Duodenal mucosa (tissue), 2 donors: ENCODE results near the gene RILPL1.

ENCODE experiments used
- H3K27ac ChIP-seq: one replicate; pipeline ENCODE4 v1.7.0; 2013; ENCODE audit warnings: low read depth, low read length
- H3K27me3 ChIP-seq, 2 donors: one replicate each; pipeline ENCODE4 v1.7.0; 2013; ENCODE audit warnings: low read length in 2 of 2, control low read depth in 1 of 2; ENCODE audit not compliant: insufficient read depth in 2 of 2, control insufficient read depth in 1 of 2
- H3K36me3 ChIP-seq, 2 donors: one replicate each; pipeline ENCODE4 v1.7.0; 2013; ENCODE audit warnings: low read length in 2 of 2, control low read depth in 1 of 2; ENCODE audit not compliant: insufficient read depth in 2 of 2, control insufficient read depth in 1 of 2
- H3K4me1 ChIP-seq, 2 donors: one replicate each; pipeline ENCODE4 v1.7.0; 2013; ENCODE audit warnings: low read length in 2 of 2, control low read depth in 1 of 2; ENCODE audit not compliant: insufficient read depth in 2 of 2, control insufficient read depth in 1 of 2
- H3K4me3 ChIP-seq, 2 donors: one replicate each; pipeline ENCODE4 v1.7.0; 2013; ENCODE audit warnings: low read length in 2 of 2, low read depth in 1 of 2
- H3K9ac ChIP-seq, 2 donors: one replicate each; pipeline ENCODE4 v1.7.0; 2013; ENCODE audit warnings: low read length in 2 of 2, low read depth in 1 of 2
- H3K9me3 ChIP-seq, 2 donors: one replicate each; pipeline ENCODE4 v1.7.0; 2013; ENCODE audit warnings: low read length in 2 of 2, control low read depth in 1 of 2; ENCODE audit not compliant: control insufficient read depth in 1 of 2

Gene RILPL1

DNA sequence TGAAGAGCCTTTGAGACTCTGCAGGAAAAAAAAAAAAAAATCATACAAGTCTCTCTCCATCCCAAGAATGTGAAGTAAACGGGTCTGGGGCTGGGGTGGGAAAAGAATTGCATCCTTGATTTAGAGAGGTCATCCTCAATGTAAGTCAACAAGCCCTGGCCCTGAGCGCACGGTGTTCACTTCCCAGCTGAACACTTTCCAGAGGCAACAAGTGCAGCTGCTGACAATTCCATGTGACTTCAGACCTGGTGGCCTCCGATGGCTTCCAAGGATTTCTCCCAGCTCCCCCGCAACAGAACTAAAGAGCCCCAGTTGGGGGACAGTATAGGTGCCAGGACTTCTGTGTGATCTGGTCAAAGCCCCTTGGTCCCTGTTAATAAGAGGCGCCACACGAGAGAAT, 2.4 kb downstream of the RILPL1 start:
- H3K36me3 ChIP-seq = no peaks in the 10 kb centered on the region
- no peaks in the 10 kb centered on the region for H3K9me3 ChIP-seq
- peaks cover 6 to 27% of the 10 kb centered on the region in 2 donors for H3K4me1 ChIP-seq
- H3K4me3 ChIP-seq = no peak overlapping the region
- no peak overlapping the region for H3K9ac ChIP-seq
- H3K27me3 ChIP-seq = no peaks in the 10 kb centered on the region
- H3K27ac ChIP-seq = no peak overlapping the region

DNA sequence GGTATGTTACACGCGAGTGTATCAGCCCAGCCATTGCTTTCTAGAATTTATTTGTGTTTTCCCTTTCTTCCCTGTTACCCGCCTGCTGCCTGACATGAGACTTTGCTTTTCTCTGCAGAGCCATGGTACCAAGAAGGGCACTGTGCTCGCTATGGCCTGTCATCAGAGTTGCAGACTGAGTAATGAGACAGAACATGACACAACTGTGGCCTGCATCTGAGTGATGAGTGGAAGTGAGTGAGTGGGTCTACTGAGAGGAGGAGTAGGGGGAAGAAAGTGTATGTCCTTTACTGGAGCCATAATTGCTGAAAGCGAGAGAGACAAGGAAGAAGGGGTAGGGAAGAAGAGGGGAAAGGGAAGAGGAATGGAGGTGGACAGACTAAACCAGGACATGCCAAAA, 2.9 kb downstream of the RILPL1 start:
- Histone ChIP-seq H3K9ac (no peak overlapping the region), H3K4me3 (no peak overlapping the region), H3K27ac (no peak overlapping the region), H3K4me1 (peaks cover 6 to 27% of the 10 kb centered on the region in 2 donors), H3K36me3 (no peaks in the 10 kb centered on the region), H3K27me3 (no peaks in the 10 kb centered on the region), H3K9me3 (no peaks in the 10 kb centered on the region)

DNA sequence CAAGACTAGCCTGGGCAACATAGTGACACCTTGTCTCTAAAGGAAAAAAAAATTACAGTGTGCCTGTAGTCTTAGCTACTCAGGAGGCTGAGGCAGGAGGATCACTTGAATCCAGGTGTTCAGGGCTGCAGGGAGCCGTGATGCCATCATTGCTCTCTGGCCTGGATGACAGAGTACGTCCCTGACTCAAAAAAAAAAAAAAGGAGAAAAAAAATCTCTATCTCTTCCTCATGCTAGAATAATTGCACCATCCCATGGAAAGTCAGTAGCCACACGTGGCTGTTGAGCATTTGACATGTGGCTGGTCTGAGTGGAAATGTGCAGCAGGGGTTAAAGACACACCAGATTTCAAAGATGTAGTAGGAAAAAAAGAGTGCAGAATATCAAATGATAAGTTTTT, 3.8 kb downstream of the RILPL1 start:
- Histone ChIP-seq H3K4me1 (peaks cover 6 to 27% of the 10 kb centered on the region in 2 donors), H3K27me3 (no peaks in the 10 kb centered on the region), H3K9me3 (no peaks in the 10 kb centered on the region), H3K9ac (no peak overlapping the region), H3K36me3 (no peaks in the 10 kb centered on the region), H3K4me3 (no peak overlapping the region), H3K27ac (no peak overlapping the region)

DNA sequence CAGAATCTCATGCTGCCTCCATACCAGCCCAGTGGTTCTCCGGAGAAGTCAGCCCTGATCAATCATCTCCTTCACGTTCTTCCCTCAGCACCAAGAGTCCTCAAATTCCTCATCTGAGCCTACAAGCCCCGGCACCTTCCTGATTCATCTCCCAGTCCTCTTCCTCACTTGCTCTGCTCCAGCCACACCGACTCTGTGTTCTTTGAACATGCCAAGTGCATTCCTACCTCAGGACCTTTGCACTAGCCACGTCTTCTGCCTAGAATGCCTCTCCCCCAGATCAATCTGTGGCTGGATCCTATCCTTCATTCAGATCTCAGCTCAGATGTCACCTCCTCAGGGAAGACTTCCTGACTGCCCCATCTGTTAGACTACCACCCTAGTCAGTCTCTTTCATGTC, 4.7 kb downstream of the RILPL1 start:
- no peak overlapping the region for H3K4me3 ChIP-seq
- peaks cover 6 to 23% of the 10 kb centered on the region in 2 donors for H3K4me1 ChIP-seq
- no peaks in the 10 kb centered on the region for H3K36me3 ChIP-seq
- no peaks in the 10 kb centered on the region for H3K9me3 ChIP-seq
- H3K27ac ChIP-seq = no peak overlapping the region
- H3K27me3 ChIP-seq = no peaks in the 10 kb centered on the region
- H3K9ac ChIP-seq = no peak overlapping the region

DNA sequence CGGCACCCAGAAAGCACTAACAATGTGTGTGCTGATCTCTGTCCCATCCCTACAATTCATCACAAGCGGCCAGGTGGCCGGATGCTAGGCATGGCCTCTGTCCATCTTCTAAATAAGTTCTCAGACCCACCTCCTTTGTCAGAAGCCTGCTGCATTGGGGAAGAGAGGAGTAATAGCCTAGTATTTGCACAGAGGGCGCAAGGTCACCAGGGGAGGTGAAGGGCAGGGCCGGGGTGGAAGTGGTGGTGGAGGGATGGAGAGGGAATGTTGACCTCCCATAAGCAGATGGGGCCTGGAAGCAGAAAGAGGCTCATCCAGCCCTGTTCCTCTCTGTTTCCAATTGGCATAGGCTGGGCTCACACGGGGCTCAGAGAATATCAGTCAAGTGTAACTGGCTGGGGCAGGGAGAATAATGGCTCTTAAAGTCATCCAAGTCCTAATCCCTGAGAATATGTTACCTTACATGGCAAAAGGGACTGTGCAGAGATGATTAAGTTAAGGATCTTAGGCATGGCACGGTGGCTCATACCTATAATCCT, 6.9 kb downstream of the RILPL1 start:
- Histone ChIP-seq H3K4me1 (peaks cover 0 to 7% of the 10 kb centered on the region in 2 donors), H3K27me3 (no peaks in the 10 kb centered on the region), H3K36me3 (no peaks in the 10 kb centered on the region), H3K9me3 (no peaks in the 10 kb centered on the region), H3K9ac (no peak overlapping the region), H3K27ac (no peak overlapping the region), H3K4me3 (no peak overlapping the region)

DNA sequence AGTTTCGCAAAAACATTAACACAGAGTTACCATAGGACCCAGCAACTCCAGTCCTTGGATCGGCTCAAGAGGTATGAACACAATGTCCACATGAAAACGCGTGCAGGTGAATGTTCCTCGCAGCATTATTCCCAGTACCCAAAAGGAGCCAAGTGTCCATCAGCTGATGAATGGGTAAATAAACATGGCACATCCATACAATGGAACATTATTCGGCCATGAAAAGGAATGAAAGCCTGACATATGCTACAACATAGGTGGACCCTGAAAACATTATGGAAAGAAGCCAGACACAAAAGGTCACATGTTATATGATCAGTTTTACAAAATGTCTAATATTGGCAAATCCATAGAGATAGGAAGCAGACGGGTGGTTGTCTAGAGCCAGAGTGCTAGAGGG, 9.1 kb downstream of the RILPL1 start:
- Histone ChIP-seq H3K9ac (no peak overlapping the region), H3K27ac (no peak overlapping the region), H3K36me3 (peaks cover 0 to 7% of the 10 kb centered on the region in 2 donors), H3K4me1 (peaks cover 1 to 3% of the 10 kb centered on the region in 2 donors), H3K4me3 (no peak overlapping the region), H3K9me3 (no peaks in the 10 kb centered on the region), H3K27me3 (no peaks in the 10 kb centered on the region)

DNA sequence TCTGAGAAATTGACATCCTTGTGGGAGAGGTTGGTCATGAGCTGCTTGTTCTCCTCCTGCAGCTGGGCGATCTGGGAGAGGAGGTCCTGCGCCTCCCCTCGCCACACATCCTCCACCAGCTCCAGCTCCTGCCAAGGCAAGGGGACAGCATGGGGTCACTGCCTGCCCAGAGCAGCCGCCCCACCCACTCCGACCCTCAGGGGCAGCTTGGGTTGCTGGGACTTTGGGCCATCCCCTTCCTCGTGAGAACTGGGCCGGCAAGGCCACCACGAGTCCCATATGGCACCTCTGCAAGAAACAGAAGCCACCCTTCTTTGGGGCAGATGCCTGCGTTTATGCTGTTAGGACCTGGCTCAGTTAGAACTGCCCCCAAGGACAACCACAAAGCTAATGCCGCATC, 10.0 kb downstream of the RILPL1 start:
- Histone ChIP-seq H3K36me3 (peaks cover 0 to 8% of the 10 kb centered on the region in 2 donors), H3K4me1 (peaks cover 6 to 8% of the 10 kb centered on the region in 2 donors), H3K9ac (no peak overlapping the region), H3K27ac (no peak overlapping the region), H3K27me3 (no peaks in the 10 kb centered on the region), H3K9me3 (no peaks in the 10 kb centered on the region), H3K4me3 (no peak overlapping the region)

DNA sequence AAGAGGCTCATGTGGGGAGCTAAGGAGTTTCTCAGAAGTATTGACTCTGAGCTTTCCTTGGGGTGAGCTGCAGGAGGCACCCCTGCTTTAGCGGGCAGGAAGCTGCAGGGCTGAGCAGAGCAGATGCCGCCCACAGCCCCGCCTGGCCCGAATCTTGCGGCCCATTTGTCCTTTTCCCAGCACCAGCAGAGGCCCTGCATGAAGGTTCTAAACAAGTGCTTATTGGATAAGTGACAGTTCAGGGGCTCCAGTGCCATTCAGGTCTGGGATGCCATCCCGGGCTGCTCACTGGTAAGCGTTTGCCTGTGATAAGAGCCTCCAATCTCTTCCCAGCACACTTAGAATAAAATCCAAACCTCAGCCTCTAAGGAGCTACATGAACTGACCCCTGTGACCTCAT, 11.4 kb downstream of the RILPL1 start:
- H3K27me3 ChIP-seq = no peaks in the 10 kb centered on the region
- peaks cover 6 to 8% of the 10 kb centered on the region in 2 donors for H3K4me1 ChIP-seq
- H3K4me3 ChIP-seq = no peak overlapping the region
- no peaks in the 10 kb centered on the region for H3K9me3 ChIP-seq
- peaks cover 0 to 12% of the 10 kb centered on the region in 2 donors for H3K36me3 ChIP-seq
- no peak overlapping the region for H3K9ac ChIP-seq
- H3K27ac ChIP-seq = no peak overlapping the region

DNA sequence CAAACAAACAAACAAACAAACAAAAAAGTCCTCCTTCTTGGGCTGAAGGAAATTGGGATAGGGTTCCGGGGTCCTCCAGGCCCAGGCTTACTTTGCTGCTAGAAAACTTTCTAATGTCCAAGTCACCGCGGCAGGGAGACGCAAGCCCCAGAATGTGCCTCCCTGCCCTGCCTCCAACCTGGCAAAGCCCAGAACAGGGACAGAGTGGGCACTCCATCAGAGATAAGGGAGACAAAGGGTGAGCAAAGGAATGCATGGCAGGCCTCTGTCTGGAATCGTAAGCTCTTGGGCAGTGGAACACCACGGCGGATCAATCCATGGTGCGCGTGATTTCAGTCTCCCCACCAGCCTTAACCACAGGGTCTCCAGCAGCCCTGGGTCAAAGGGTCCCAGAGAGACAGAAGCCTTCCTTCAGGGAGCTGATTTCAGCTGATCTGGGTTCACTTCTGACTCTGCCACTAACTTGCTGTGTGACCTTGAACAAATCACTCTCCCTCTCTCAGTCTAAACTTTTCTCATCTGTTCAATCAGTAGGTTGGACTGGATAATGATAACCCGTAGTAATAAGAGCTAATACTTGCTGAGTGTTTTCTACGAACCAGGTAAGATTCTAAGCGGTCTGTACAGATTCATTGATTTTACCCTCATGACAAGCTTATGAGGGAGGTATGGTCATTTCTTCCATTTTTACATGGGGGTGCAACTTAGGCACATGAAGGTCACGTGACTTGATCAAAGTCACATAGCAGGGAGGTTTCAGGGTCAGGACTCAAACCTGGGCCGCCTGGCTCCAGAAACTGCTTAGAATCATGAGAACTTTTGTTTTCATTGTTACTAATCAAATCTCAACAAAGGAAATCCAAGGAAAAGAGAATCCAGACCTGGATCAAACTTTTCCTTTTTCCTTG, 12.7 kb downstream of the RILPL1 start:
- peaks cover 0 to 16% of the 10 kb centered on the region in 2 donors for H3K36me3 ChIP-seq

DNA sequence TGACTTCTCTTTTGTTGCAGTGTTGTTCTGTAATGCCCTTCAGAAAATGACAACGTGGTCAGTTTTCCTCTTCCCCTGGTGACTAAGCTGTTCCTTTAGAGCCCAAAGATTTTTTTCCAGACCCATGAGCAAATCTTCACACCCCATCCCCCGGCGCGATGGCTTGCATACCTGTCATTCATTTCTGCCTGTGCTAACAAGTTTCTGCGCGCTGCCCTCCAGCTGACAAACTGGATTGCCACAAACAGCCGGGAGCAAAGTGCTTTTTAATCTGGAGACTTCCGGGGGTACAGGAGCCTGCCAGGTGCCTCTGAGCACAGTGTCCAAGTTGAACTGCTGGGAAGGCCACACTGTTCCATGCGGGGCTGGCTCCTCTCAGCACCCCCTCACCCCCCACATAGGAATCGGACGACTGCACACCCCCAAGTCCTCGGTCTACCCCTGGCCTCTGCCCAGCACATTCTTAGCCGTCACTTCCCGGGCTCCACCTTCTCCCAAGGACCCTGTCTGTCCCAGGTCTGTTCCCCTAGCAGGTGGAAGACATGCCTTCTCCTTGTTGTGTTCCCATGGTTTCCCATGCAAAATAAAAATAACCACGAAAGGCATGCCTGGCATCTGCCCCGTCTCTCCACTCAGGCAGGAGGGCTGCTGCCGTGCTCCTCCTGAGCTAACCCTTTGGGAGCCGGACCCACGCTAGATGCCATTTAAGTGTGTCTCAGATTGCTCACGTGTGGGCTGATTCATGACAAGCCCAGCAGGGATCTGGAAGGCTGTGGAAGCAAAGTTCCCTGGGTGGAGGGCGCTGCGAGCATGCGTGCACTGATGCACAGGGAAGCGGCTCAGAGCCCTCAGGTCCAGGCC, 14.1 kb downstream of the RILPL1 start:
- Histone ChIP-seq H3K9me3 (no peaks in the 10 kb centered on the region), H3K9ac (no peak overlapping the region), H3K27me3 (no peaks in the 10 kb centered on the region), H3K4me3 (peak overlapping the region in 1 of 2 donors; percentile 5), H3K4me1 (peaks cover 6 to 8% of the 10 kb centered on the region in 2 donors), H3K36me3 (peaks cover 0 to 16% of the 10 kb centered on the region in 2 donors), H3K27ac (no peak overlapping the region)

More for the DNA sequence above, 12.7 kb downstream of the RILPL1 start:
- Histone ChIP-seq H3K27ac (no peak overlapping the region), H3K9me3 (no peaks in the 10 kb centered on the region), H3K27me3 (no peaks in the 10 kb centered on the region), H3K4me1 (peaks cover 6 to 8% of the 10 kb centered on the region in 2 donors), H3K9ac (no peak overlapping the region), H3K4me3 (no peak overlapping the region)
